Keratinocyte (primary cell): ENCODE measurements around the gene PTCH2. TPM values are rescaled to one million over a fixed set of nuclear protein-coding genes. Genes with fewer than 3 reads are reported as not detected.
"Not testable (repeated sequence)": the region's sequence is repeated elsewhere in the genome, so short reads cannot be mapped to it uniquely, and the experiment has no call there.

ENCODE experiments used
- DNase-seq: peaks from one replicate; pipeline ENCODE4 v3.0.0-alpha.2; 2011; ENCODE audit warnings: low read depth, missing footprints, low spot score
- FAIRE-seq: peaks from 2 replicates; lab custom pipeline; 2011; peaks lifted over from hg19 to GRCh38; lab: Jason Lieb, UNC
- H2AFZ ChIP-seq: 2 replicates; pipeline ENCODE4 v1.6.0; 2012; ENCODE audit warnings: low read length, control low read depth, inconsistent platforms; ENCODE audit not compliant: control insufficient read depth
- H3K27ac ChIP-seq: 2 replicates; pipeline ENCODE4 v1.5.1; 2011; ENCODE audit warnings: low read length; ENCODE audit not compliant: control insufficient read depth, insufficient read depth
- H3K27me3 ChIP-seq: 3 replicates; pipeline ENCODE4 v1.6.0; 2011; ENCODE audit warnings: low read length; ENCODE audit not compliant: control insufficient read depth, insufficient read depth; ENCODE audit errors: extremely low read depth
- H3K36me3 ChIP-seq, 2 experiments: 2 replicates in 1 of 2; 3 replicates in 1 of 2; pipeline ENCODE4 v1.5.1; 2011; ENCODE audit warnings: low read length in 2 of 2, mild to moderate bottlenecking in 1 of 2; ENCODE audit not compliant: control insufficient read depth in 2 of 2, insufficient read depth in 2 of 2; ENCODE audit errors: extremely low read depth in 1 of 2
- H3K4me1 ChIP-seq: 3 replicates; pipeline ENCODE4 v1.5.1; 2011; ENCODE audit warnings: low read length; ENCODE audit not compliant: control insufficient read depth, insufficient read depth; ENCODE audit errors: extremely low read depth
- H3K4me2 ChIP-seq: 3 replicates; pipeline ENCODE4 v1.6.0; 2011; ENCODE audit warnings: low read depth, low read length; ENCODE audit not compliant: control insufficient read depth, insufficient read depth; ENCODE audit errors: extremely low read depth
- H3K4me3 ChIP-seq, 3 experiments: fragments of 200-600 bp in 1 of 3; sonication (generic) in 1 of 3; 2 replicates in 2 of 3; 3 replicates in 1 of 3; pipeline ENCODE4 v1.5.1; 2011 to 2016; ENCODE audit warnings: low read length in 3 of 3, mild to moderate bottlenecking in 3 of 3, control low read depth in 2 of 3, inconsistent platforms in 1 of 3, low read depth in 1 of 3, mixed read lengths in 1 of 3, mixed run types in 1 of 3, moderate library complexity in 1 of 3; ENCODE audit not compliant: control insufficient read depth in 2 of 3, insufficient read depth in 2 of 3; ENCODE audit errors: extremely low read depth in 1 of 3
- H3K79me2 ChIP-seq: 2 replicates; pipeline ENCODE4 v1.6.0; 2012; ENCODE audit warnings: low read length; ENCODE audit not compliant: control insufficient read depth, insufficient read depth
- H3K9ac ChIP-seq: 3 replicates; pipeline ENCODE4 v1.6.0; 2011; ENCODE audit warnings: low read length; ENCODE audit not compliant: control insufficient read depth, insufficient read depth; ENCODE audit errors: extremely low read depth
- H3K9me1 ChIP-seq: 3 replicates; pipeline ENCODE4 v1.6.0; 2011; ENCODE audit warnings: low read length; ENCODE audit not compliant: control insufficient read depth, insufficient read depth; ENCODE audit errors: extremely low read depth
- H3K9me3 ChIP-seq: 2 replicates; pipeline ENCODE4 v1.5.1; 2012; ENCODE audit warnings: low read depth, low read length; ENCODE audit not compliant: control insufficient read depth
- H4K20me1 ChIP-seq: 3 replicates; pipeline ENCODE4 v1.6.0; 2011; ENCODE audit warnings: low read length; ENCODE audit not compliant: control insufficient read depth, insufficient read depth; ENCODE audit errors: extremely low read depth
- EZH2 ChIP-seq: IDR thresholded peaks from one replicate; pipeline ENCODE4 v1.6.1; 2012; ENCODE audit warnings: inconsistent platforms, mild to moderate bottlenecking, low read length, moderate library complexity
- dilution Hi-C: fragments of 300-500 bp; cut with MboI; formaldehyde crosslinking; loops from one replicate; pipeline ENCODE4 v1.7.0; 2020; ENCODE audit warnings: low sequenced_read_pairs; ENCODE audit not compliant: extremely low pct_ligation_motif_present
- polyA plus RNA-seq, 5 experiments: library from polyadenylated mRNA; depleted of rRNA in 3 of 5; stranded (reverse) in 3 of 5; stranded (forward) in 1 of 5; unstranded in 1 of 5; fragments of >200 nt; gene quantifications; 1 replicate in 1 of 5; 2 replicates in 3 of 5; 3 replicates in 1 of 5; pipeline versions ENCODE4 v1.2.1 to v1.2.3, GENCODE V29; 2011 to 2012; ENCODE audit warnings: missing spikeins in 2 of 5, low read depth in 1 of 5, low replicate concordance in 1 of 5
- TF ChIP-seq, protein P1 (sequence below), 3 experiments: IDR thresholded peaks in 1 of 3; conservative IDR thresholded peaks in 1 of 3; optimal IDR thresholded peaks in 1 of 3; 2 replicates in 2 of 3; 3 replicates in 1 of 3; pipeline versions ENCODE3 to v1.5.1; 2011; ENCODE audit warnings: low read length in 3 of 3, mild to moderate bottlenecking in 3 of 3, moderate library complexity in 2 of 3, control low read depth in 1 of 3, inconsistent platforms in 1 of 3; ENCODE audit not compliant: insufficient read depth in 2 of 3; ENCODE audit errors: extremely low read depth in 1 of 3

PTCH2 gene
- polyA plus RNA-seq, 1 donor (not counting 4 experiments of a cell fraction or from before 2014, with no cell fraction given): 0.01 TPM

DNA sequence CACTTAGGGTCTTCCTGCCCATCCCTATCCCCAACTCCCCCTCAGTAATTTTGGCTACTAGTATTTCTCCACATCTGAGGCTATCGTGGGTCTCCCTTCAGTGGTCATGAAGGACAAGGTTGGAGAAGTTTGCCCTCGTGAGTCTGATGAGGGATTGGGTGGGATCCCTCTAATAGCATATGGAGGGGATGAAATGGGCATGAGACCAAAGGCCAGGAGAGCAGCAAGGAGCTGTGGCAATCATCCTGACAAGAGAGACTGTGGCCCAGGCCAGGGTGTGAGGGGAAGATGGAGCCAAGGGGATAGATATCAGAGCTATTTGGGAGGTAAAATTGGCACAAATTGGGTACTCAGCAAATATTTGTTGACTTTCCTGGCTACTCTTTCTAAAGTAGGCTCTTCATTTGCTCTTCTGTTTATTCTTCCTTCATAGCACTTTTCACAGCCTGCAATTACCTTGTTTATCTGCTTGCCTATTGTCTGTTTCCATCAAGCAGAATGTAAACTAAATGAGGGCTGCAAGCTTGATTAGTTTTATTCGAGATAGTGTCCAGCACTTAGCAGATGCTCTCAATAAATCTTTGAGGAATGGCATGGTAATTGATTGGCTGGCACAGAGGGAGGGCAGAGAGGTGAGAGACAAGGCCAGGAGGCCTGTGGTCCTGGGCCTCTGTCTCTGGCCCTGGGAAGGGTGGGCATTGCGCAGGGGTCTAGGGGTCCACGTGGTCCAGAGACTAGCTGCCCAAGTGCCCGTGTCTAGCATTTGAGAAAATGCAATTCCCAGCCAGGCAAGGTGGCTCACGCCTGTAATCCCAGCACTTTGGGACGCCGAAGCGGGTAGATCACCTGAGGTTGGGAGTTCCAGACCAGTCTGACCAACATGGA lies 44.3 kb downstream of the PTCH2 start:
- peaks cover 6% of the 10 kb centered on the region for H4K20me1 ChIP-seq
- no peak overlapping the region for H3K4me3 ChIP-seq
- FAIRE-seq: peak; percentile 32
- no peak for TF ChIP-seq EZH2
- H3K9me1 ChIP-seq: no peaks in the 10 kb centered on the region
- dilution Hi-C loops: no loop called here
- no peaks in the 10 kb centered on the region for H3K9me3 ChIP-seq
- H2AFZ ChIP-seq: no peak overlapping the region
- no peaks in the 10 kb centered on the region for H3K27me3 ChIP-seq
- no peak overlapping the region for H3K4me2 ChIP-seq
- DNase-seq: no peak
- H3K36me3 ChIP-seq: peaks cover 16 to 19% of the 10 kb centered on the region in 2 experiments
- H3K27ac ChIP-seq: no peak overlapping the region
- peaks cover 34% of the 10 kb centered on the region for H3K79me2 ChIP-seq
- no peak overlapping the region for H3K9ac ChIP-seq
- H3K4me1 ChIP-seq: peaks cover 22% of the 10 kb centered on the region

DNA sequence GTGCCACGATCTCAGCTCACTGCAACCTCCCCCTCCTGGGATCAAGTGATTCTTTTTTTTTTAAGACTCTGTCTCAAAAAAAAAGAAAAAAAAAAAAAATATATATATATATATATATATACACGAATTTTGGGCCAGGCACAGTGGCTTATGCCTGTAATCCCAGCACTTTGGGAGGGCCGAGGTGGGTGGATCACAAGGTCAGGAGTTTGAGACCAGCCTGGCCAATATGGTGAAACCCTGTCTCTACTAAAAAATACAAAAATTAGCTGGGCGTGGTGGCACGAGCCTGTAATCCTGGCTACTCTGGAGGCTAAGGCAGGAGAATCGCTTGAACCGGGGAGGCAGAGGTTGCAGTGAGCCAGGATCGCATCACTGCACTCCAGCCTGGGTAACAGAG lies 45.2 kb downstream of the PTCH2 start:
- dilution Hi-C loops, H3K9ac ChIP-seq, H3K27ac ChIP-seq, H3K4me3 ChIP-seq, H4K20me1 ChIP-seq, DNase-seq, FAIRE-seq, H3K9me3 ChIP-seq, H3K9me1 ChIP-seq, H2AFZ ChIP-seq, H3K4me2 ChIP-seq, H3K27me3 ChIP-seq: not testable (repeated sequence)
- peaks cover 9 to 11% of the 10 kb centered on the region in 2 experiments for H3K36me3 ChIP-seq
- H3K79me2 ChIP-seq: peaks cover 25% of the 10 kb centered on the region
- H3K4me1 ChIP-seq: peaks cover 14% of the 10 kb centered on the region

DNA sequence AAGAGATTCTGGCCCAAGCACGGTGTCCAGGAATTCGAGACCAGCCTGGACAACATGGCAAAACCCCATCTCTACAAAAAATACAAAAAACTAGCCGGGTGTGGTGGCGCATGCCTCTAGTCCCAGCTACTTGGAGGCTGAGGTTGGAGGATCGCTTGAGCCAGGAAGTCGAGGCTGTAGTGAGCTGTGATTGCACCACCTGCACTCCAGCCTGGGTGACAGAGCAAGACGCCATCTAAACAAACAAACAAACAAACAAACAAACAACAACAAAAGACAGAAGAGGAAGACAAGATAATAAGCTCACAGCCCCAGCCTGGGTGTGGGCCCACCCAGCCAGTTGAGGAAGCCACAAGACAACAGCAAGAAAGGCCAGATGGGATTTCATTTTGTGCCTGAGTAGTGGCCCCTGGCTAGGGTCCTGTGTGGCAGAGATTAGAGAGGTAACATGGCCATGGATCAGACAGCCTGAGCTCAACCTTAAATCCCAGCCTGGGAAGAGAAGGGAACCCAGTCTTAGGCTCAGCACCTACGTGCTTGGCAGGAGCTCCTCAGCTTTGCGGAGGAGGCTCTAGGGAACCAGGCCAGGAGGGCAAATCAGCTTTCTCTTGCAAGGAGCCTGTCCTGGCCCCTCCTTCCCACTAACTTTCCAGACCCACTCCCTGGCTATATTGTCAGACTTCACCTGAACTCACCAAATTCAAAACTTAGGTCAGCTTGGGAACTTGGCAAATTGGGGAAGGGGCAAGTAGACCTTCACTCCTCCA lies 50.1 kb downstream of the PTCH2 start:
- H3K4me3 ChIP-seq: no peak overlapping the region
- dilution Hi-C loops: no loop called here
- H3K4me1 ChIP-seq: peaks cover 6% of the 10 kb centered on the region
- TF ChIP-seq EZH2: no peak
- TF ChIP-seq, protein P1, sequence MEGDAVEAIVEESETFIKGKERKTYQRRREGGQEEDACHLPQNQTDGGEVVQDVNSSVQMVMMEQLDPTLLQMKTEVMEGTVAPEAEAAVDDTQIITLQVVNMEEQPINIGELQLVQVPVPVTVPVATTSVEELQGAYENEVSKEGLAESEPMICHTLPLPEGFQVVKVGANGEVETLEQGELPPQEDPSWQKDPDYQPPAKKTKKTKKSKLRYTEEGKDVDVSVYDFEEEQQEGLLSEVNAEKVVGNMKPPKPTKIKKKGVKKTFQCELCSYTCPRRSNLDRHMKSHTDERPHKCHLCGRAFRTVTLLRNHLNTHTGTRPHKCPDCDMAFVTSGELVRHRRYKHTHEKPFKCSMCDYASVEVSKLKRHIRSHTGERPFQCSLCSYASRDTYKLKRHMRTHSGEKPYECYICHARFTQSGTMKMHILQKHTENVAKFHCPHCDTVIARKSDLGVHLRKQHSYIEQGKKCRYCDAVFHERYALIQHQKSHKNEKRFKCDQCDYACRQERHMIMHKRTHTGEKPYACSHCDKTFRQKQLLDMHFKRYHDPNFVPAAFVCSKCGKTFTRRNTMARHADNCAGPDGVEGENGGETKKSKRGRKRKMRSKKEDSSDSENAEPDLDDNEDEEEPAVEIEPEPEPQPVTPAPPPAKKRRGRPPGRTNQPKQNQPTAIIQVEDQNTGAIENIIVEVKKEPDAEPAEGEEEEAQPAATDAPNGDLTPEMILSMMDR (optimal IDR thresholded peaks at IDR 0.05 in 1 of 3, IDR thresholded peaks at IDR 0.05 in 1 of 3, conservative IDR thresholded peaks at IDR 0.05 in 1 of 3; ENCODE audit: extremely low read depth in 1 of 3, insufficient read depth in 2 of 3, low read length in 3 of 3): no peak
- no peaks in the 10 kb centered on the region for H4K20me1 ChIP-seq
- H3K79me2 ChIP-seq: no peaks in the 10 kb centered on the region
- no peak overlapping the region for H3K9ac ChIP-seq
- peak overlapping the region; percentile 22 for H2AFZ ChIP-seq
- H3K27me3 ChIP-seq: no peaks in the 10 kb centered on the region
- H3K9me3 ChIP-seq: no peaks in the 10 kb centered on the region
- H3K36me3 ChIP-seq: no peaks in the 10 kb centered on the region
- H3K27ac ChIP-seq: no peak overlapping the region
- FAIRE-seq: no peak
- no peak overlapping the region for H3K4me2 ChIP-seq
- DNase-seq: no peak
- H3K9me1 ChIP-seq: no peaks in the 10 kb centered on the region
